Osteocyte (in vitro differentiated cells): ENCODE measurements around the gene BPIFB1. TPM values are rescaled to one million over a fixed set of nuclear protein-coding genes. Genes with fewer than 3 reads are reported as not detected.

Experiments
- DNase-seq: peaks from one replicate; pipeline ENCODE4 v3.0.0; 2021; ENCODE audit warnings: mixed read lengths; ENCODE audit not compliant: unreplicated experiment; ENCODE audit errors: extremely low spot score
- H3K27ac Mint-ChIP-seq: one replicate; pipeline ENCODE4 v1.8.0; 2021; ENCODE audit warnings: mild to moderate bottlenecking, mixed read lengths; ENCODE audit not compliant: unreplicated experiment
- H3K27me3 Mint-ChIP-seq: one replicate; pipeline ENCODE4 v1.8.0; 2021; ENCODE audit warnings: mixed read lengths; ENCODE audit not compliant: unreplicated experiment
- H3K36me3 Mint-ChIP-seq: one replicate; pipeline ENCODE4 v1.8.0; 2021; ENCODE audit warnings: mixed read lengths; ENCODE audit not compliant: unreplicated experiment
- H3K4me1 Mint-ChIP-seq: one replicate; pipeline ENCODE4 v1.8.0; 2021; ENCODE audit warnings: mixed read lengths; ENCODE audit not compliant: unreplicated experiment
- H3K4me3 Mint-ChIP-seq: one replicate; pipeline ENCODE4 v1.8.0; 2021; ENCODE audit warnings: mild to moderate bottlenecking, moderate library complexity, mixed read lengths; ENCODE audit not compliant: unreplicated experiment
- H3K9me3 Mint-ChIP-seq: one replicate; pipeline ENCODE4 v1.8.0; 2021; ENCODE audit warnings: mixed read lengths; ENCODE audit not compliant: unreplicated experiment
- total RNA-seq: library from RNA; stranded (reverse); gene quantifications from 2 replicates; pipeline ENCODE4 v1.2.1, GENCODE V29; 2021
- TF ChIP-seq, protein P1 (sequence below): fragments of 200-600 bp; sonication (generic); IDR thresholded peaks from 2 replicates; pipeline ENCODE4 v1.5.0; 2021; ENCODE audit warnings: antibody characterized with exemption, mild to moderate bottlenecking, moderate library complexity

BPIFB1 gene
- total RNA-seq, 1 donor from 2014 or later: not detected

DNA sequence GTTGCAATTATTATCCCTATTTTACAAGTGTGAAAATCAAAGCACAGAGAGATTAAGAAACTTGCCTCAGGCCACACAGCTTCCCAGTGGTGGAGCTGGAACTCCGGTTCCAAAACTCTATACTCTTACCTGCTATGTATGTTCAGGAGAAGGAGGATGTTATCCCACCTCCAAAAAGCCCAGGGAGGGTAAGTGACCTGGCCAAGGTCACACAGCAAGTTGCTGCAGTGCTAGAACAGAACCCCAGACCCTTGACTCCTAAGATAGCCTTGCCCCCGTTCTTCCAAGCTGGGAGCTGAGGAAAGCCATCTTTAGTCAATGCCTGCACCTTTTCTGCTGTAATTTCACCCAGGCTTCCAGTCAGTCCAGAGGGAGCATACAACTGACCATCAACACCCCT is 42.3 kb downstream of the BPIFB1 start:
- Mint-ChIP-seq H3K36me3 (no peaks in the 10 kb centered on the region), H3K4me1 (no peaks in the 10 kb centered on the region), H3K27ac (no peak overlapping the region), H3K4me3 (no peak overlapping the region), H3K9me3 (no peaks in the 10 kb centered on the region), H3K27me3 (peaks cover 38% of the 10 kb centered on the region)
- TF ChIP-seq, protein P1, sequence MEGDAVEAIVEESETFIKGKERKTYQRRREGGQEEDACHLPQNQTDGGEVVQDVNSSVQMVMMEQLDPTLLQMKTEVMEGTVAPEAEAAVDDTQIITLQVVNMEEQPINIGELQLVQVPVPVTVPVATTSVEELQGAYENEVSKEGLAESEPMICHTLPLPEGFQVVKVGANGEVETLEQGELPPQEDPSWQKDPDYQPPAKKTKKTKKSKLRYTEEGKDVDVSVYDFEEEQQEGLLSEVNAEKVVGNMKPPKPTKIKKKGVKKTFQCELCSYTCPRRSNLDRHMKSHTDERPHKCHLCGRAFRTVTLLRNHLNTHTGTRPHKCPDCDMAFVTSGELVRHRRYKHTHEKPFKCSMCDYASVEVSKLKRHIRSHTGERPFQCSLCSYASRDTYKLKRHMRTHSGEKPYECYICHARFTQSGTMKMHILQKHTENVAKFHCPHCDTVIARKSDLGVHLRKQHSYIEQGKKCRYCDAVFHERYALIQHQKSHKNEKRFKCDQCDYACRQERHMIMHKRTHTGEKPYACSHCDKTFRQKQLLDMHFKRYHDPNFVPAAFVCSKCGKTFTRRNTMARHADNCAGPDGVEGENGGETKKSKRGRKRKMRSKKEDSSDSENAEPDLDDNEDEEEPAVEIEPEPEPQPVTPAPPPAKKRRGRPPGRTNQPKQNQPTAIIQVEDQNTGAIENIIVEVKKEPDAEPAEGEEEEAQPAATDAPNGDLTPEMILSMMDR: no peak
- no peak for DNase-seq

DNA sequence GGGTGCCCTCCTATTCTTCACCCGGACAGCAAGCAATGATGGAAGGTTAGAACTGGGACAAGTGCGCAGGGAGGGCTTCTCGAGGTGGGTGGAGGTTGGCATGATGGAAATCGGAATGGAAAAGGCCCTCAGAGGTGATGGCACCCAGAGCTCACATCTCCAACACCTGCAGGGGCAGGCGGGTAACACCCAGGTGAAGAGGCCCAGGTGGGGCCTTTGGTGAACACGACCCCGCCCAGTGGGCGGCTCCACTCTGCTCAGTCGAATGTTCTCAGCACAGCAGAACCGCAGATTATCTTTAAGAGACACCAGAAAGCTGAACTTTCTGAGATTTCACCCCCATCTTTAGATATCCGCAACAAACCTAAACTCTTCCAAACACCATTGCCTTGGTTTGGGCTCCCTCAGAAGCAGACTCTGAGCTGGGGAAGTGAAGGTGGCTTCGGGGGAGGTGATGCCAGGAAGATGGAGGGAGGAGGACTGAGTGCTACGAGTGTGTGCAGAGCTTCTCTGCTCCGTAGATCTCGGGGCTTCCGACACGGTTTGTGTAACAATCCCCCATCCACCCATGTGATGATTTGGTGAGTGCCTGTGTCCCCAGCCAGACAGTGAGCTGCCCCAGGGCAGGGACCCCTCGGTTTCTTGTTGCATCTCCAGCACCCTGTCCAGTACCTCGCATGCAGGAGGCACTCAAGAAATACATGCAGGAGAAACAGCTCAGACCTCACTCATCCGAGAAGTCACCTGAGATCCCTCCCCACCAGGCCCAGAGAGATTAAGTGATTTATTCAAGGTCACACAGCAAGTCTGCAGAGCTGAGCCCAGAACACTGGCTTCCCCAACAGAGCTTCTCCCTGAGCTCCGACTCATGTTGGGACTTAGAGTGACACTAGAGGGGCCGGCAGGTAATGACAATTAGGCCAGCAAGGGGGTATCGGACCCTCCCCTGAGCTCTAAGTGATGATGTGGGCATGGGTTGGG is 45.4 kb downstream of the BPIFB1 start:
- H3K27me3 Mint-ChIP-seq: peaks cover 26% of the 10 kb centered on the region
- no peaks in the 10 kb centered on the region for H3K36me3 Mint-ChIP-seq
- no peaks in the 10 kb centered on the region for H3K4me1 Mint-ChIP-seq
- no peak overlapping the region for H3K4me3 Mint-ChIP-seq
- H3K27ac Mint-ChIP-seq: no peak overlapping the region
- DNase-seq: no peak
- H3K9me3 Mint-ChIP-seq: no peaks in the 10 kb centered on the region
- TF ChIP-seq, protein P1: no peak

DNA sequence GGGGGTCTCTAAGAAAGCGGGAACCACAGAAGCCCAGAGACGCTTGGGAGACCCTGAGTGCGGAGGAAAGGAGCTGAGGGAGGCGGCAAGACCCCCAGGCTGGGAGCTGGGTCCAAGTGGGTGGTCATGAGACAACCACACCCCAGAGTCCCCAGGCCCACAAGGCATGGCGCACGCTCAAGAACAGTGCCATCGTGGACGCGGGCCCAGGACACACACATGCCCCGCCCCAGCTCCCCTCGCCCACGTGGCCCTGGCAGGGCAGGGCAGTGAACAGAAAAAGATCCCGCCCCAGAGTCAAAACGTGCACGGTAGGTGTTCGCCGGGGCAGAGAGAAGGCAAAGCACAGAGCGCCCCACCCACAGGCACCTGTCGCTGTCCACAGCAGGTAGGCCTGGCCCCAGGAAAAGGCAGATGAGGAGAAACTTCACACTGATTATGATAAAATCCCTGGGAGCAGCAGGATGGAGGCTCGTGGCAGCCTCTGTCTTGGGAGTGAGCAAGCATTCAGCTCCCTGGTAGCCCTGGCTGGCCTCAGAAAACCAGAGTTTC is 50.0 kb downstream of the BPIFB1 start:
- no peaks in the 10 kb centered on the region for H3K9me3 Mint-ChIP-seq
- TF ChIP-seq, protein P1: no peak
- DNase-seq: no peak
- H3K36me3 Mint-ChIP-seq: no peaks in the 10 kb centered on the region
- no peak overlapping the region for H3K27ac Mint-ChIP-seq
- no peaks in the 10 kb centered on the region for H3K4me1 Mint-ChIP-seq
- no peak overlapping the region for H3K4me3 Mint-ChIP-seq
- peaks cover 26% of the 10 kb centered on the region for H3K27me3 Mint-ChIP-seq

DNA sequence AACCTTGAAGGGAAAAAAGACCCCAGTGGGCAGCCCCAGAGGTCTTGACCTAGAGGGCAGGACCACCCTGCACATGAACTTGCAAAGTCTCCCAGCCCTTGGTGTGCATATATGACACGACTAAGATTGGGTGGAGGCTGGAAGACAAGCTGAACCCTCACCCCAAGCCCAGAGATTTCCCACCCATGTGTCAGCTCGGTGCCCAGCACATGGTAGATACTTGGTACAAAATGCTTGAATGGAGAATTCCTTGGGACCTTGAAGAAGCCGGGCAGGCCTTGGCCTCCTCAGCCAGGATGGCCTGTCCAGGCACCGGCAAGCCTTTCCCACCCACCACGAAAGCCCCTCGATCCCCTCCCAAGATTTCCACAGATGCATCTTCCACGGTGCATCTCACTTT is 50.6 kb downstream of the BPIFB1 start:
- Mint-ChIP-seq H3K4me3 (no peak overlapping the region), H3K27ac (no peak overlapping the region), H3K9me3 (no peaks in the 10 kb centered on the region), H3K27me3 (peaks cover 21% of the 10 kb centered on the region), H3K4me1 (no peaks in the 10 kb centered on the region), H3K36me3 (no peaks in the 10 kb centered on the region)
- DNase-seq: no peak
- TF ChIP-seq, protein P1: no peak

DNA sequence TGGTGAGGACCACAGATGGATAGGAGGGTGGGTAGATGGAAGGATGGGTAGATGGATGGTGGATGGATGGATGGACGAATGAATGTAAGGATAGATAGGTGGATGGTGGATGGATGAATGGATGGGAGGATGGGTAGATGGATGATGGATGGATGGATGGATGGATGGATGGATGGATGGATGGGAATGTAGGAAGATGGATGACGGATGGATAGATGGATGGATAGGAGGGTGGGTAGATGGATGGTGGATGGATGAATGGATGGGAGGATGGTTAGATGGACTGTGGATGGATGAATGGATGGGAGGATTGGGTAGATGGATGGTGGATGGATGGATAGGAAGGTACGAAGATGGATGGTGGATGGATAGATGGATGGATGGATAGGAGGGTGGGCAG is 51.1 kb downstream of the BPIFB1 start:
- H3K27ac Mint-ChIP-seq: no peak overlapping the region
- no peaks in the 10 kb centered on the region for H3K4me1 Mint-ChIP-seq
- H3K4me3 Mint-ChIP-seq: no peak overlapping the region
- no peak for DNase-seq
- peaks cover 17% of the 10 kb centered on the region for H3K27me3 Mint-ChIP-seq
- H3K9me3 Mint-ChIP-seq: no peaks in the 10 kb centered on the region
- TF ChIP-seq, protein P1: no peak
- no peaks in the 10 kb centered on the region for H3K36me3 Mint-ChIP-seq
